ENCODE results near the gene HOXB3. TPM values are rescaled to one million over a fixed set of nuclear protein-coding genes. Genes with fewer than 3 reads are reported as not detected.

HOXB3 gene
- total RNA-seq, 1 donor from 2014 or later, result not detected

- DNase-seq (ENCODE audit: low read depth) (no peak), FAIRE-seq (no peak)
- Histone ChIP-seq H3K4me3 (ENCODE audit: insufficient read depth, low read depth, low read length) (no peak overlapping the region), H3K4me2 (ENCODE audit: low read length) (no peak overlapping the region), H3K9me3 (ENCODE audit: insufficient read depth, low read depth, low read length) (peaks cover 8% of the 10 kb centered on the region), H3K36me3 (ENCODE audit: insufficient read depth, low read length) (no peaks in the 10 kb centered on the region), H3K27me3 (ENCODE audit: insufficient read depth, low read length) (peaks cover 98% of the 10 kb centered on the region), H4K20me1 (ENCODE audit: insufficient read depth, low read length) (peaks cover 25% of the 10 kb centered on the region), H3K4me1 (ENCODE audit: insufficient read depth, low read length) (peaks cover 4% of the 10 kb centered on the region), H2AFZ (ENCODE audit: low read depth, low read length) (no peak overlapping the region), H3K79me2 (ENCODE audit: insufficient read depth, low read length) (no peaks in the 10 kb centered on the region), H3K27ac (ENCODE audit: low read depth, low read length) (no peak overlapping the region), H3K9ac (ENCODE audit: low read length) (no peak overlapping the region)
- peak overlapping the region; percentile 62 for H3K4me3 Mint-ChIP-seq (ENCODE audit: unreplicated experiment)
- no peak for TF ChIP-seq CTCF (IDR thresholded peaks at IDR 0.05; ENCODE audit: insufficient read depth, low read depth, low read length)
- TF ChIP-seq EZH2 (IDR thresholded peaks at IDR 0.05; ENCODE audit: insufficient read depth, low read length), result no peak
- no peak overlapping the region for H3K27ac Mint-ChIP-seq (ENCODE audit: unreplicated experiment)
- H3K27me3 Mint-ChIP-seq (ENCODE audit: low read depth, unreplicated experiment), result peaks cover 93% of the 10 kb centered on the region
- H3K9me3 Mint-ChIP-seq (ENCODE audit: unreplicated experiment), result peaks cover 19% of the 10 kb centered on the region
- H3K36me3 Mint-ChIP-seq (ENCODE audit: low read depth, unreplicated experiment), result peaks cover 4% of the 10 kb centered on the region
- peaks cover 2% of the 10 kb centered on the region for H3K4me1 Mint-ChIP-seq (ENCODE audit: low read depth, unreplicated experiment)
Measured at GRCh38 chr17:48620461-48621139, 30.6 kb upstream of the HOXB3 start.

GRCh38 chr17:48619826-48620449 is 29.9 kb upstream of the HOXB3 start:
- peaks cover 4% of the 10 kb centered on the region for H3K36me3 Mint-ChIP-seq (ENCODE audit: low read depth, unreplicated experiment)
- DNase-seq (ENCODE audit: low read depth) (no peak), FAIRE-seq (no peak)
- H3K4me1 Mint-ChIP-seq (ENCODE audit: low read depth, unreplicated experiment), result peaks cover 2% of the 10 kb centered on the region
- H4K20me1 ChIP-seq (ENCODE audit: insufficient read depth, low read length), result peaks cover 29% of the 10 kb centered on the region
- no peaks in the 10 kb centered on the region for H3K79me2 ChIP-seq (ENCODE audit: insufficient read depth, low read length)
- H3K9me3 Mint-ChIP-seq (ENCODE audit: unreplicated experiment), result peaks cover 23% of the 10 kb centered on the region
- peaks cover 8% of the 10 kb centered on the region for H3K9me3 ChIP-seq (ENCODE audit: insufficient read depth, low read depth, low read length)
- H3K27ac Mint-ChIP-seq (ENCODE audit: unreplicated experiment), result no peak overlapping the region
- H3K4me3 ChIP-seq (ENCODE audit: insufficient read depth, low read depth, low read length), result no peak overlapping the region
- no peaks in the 10 kb centered on the region for H3K36me3 ChIP-seq (ENCODE audit: insufficient read depth, low read length)
- no peak overlapping the region for H3K27ac ChIP-seq (ENCODE audit: low read depth, low read length)
- peaks cover 98% of the 10 kb centered on the region for H3K27me3 ChIP-seq (ENCODE audit: insufficient read depth, low read length)
- H3K4me1 ChIP-seq (ENCODE audit: insufficient read depth, low read length), result no peaks in the 10 kb centered on the region
- H3K4me3 Mint-ChIP-seq (ENCODE audit: unreplicated experiment), result no peak overlapping the region
- H3K27me3 Mint-ChIP-seq (ENCODE audit: low read depth, unreplicated experiment), result peaks cover 95% of the 10 kb centered on the region
- no peak overlapping the region for H2AFZ ChIP-seq (ENCODE audit: low read depth, low read length)
- no peak for TF ChIP-seq CTCF (IDR thresholded peaks at IDR 0.05; ENCODE audit: insufficient read depth, low read depth, low read length)
- TF ChIP-seq EZH2 (IDR thresholded peaks at IDR 0.05; ENCODE audit: insufficient read depth, low read length), result peak; percentile 89
- no peak overlapping the region for H3K9ac ChIP-seq (ENCODE audit: low read length)
- H3K4me2 ChIP-seq (ENCODE audit: low read length), result no peak overlapping the region

Data from astrocyte (in vitro differentiated cells and primary cell).